H9 (cell line): ENCODE data around the gene COMT. TPM values are rescaled to one million over a fixed set of nuclear protein-coding genes. Genes with fewer than 3 reads are reported as not detected.

ENCODE experiments used
- DNase-seq: peaks from one replicate; pipeline ENCODE4 v3.0.0-alpha.2; 2017
- H2AFZ ChIP-seq: one replicate; pipeline ENCODE4 v1.6.1; 2013; ENCODE audit warnings: mild to moderate bottlenecking, low read length, control low read depth, moderate library complexity
- H2AK5ac ChIP-seq: 2 replicates; pipeline ENCODE4 v1.6.1; 2013; ENCODE audit warnings: low read length, control low read depth, mixed read lengths; ENCODE audit not compliant: insufficient read length
- H2BK120ac ChIP-seq: one replicate; pipeline ENCODE4 v1.6.1; 2013; ENCODE audit warnings: low read depth, mild to moderate bottlenecking, low read length, control low read depth, inconsistent platforms; ENCODE audit not compliant: poor library complexity, severe bottlenecking
- H2BK12ac ChIP-seq: 2 replicates; pipeline ENCODE4 v1.6.1; 2013; ENCODE audit warnings: low read length, control low read depth, mixed read lengths, low read depth; ENCODE audit not compliant: insufficient read length
- H2BK15ac ChIP-seq: 2 replicates; pipeline ENCODE4 v1.6.1; 2013; ENCODE audit warnings: low read depth, low read length, control low read depth
- H2BK20ac ChIP-seq: one replicate; pipeline ENCODE4 v1.6.1; 2013; ENCODE audit warnings: low read depth, mild to moderate bottlenecking, low read length, control low read depth, inconsistent platforms; ENCODE audit not compliant: poor library complexity, severe bottlenecking
- H2BK5ac ChIP-seq: 2 replicates; pipeline ENCODE4 v1.6.1; 2013; ENCODE audit warnings: low read length, control low read depth, mixed read lengths; ENCODE audit not compliant: insufficient read length
- H3K14ac ChIP-seq: 2 replicates; pipeline ENCODE4 v1.6.1; 2013; ENCODE audit warnings: low read length, control low read depth; ENCODE audit not compliant: insufficient read depth
- H3K18ac ChIP-seq: 2 replicates; pipeline ENCODE4 v1.6.1; 2013; ENCODE audit warnings: low read depth, mild to moderate bottlenecking, mixed read lengths, low read length, control low read depth; ENCODE audit not compliant: insufficient read length
- H3K23ac ChIP-seq: 2 replicates; pipeline ENCODE4 v1.6.1; 2013; ENCODE audit warnings: low read length, control low read depth, mixed read lengths, low read depth; ENCODE audit not compliant: insufficient read length
- H3K23me2 ChIP-seq: 2 replicates; pipeline ENCODE4 v1.6.1; 2013; ENCODE audit warnings: low read depth, mild to moderate bottlenecking, mixed read lengths, low read length, control low read depth; ENCODE audit not compliant: insufficient read length, poor library complexity, severe bottlenecking
- H3K27ac ChIP-seq: 2 replicates; pipeline ENCODE4 v1.5.1; 2013; ENCODE audit warnings: low read length, control low read depth, mixed read lengths, low read depth; ENCODE audit not compliant: insufficient read length
- H3K27me3 ChIP-seq: 2 replicates; pipeline ENCODE4 v1.6.1; 2013; ENCODE audit warnings: low read length, control low read depth, inconsistent platforms; ENCODE audit not compliant: insufficient read depth
- H3K4ac ChIP-seq: 2 replicates; pipeline ENCODE4 v1.6.1; 2013; ENCODE audit warnings: low read depth, mild to moderate bottlenecking, control low read depth, inconsistent platforms, low read length, moderate library complexity
- H3K4me1 ChIP-seq: 2 replicates; pipeline ENCODE4 v1.6.1; 2013; ENCODE audit warnings: low read length, control low read depth, inconsistent platforms; ENCODE audit not compliant: insufficient read depth
- H3K4me2 ChIP-seq: 2 replicates; pipeline ENCODE4 v1.6.1; 2013; ENCODE audit warnings: low read length, control low read depth, mixed read lengths; ENCODE audit not compliant: insufficient read length, insufficient read depth
- H3K56ac ChIP-seq: 2 replicates; pipeline ENCODE4 v1.6.1; 2013; ENCODE audit warnings: low read depth, mild to moderate bottlenecking, mixed read lengths, low read length, control low read depth; ENCODE audit not compliant: insufficient read length
- H3K79me1 ChIP-seq: 2 replicates; pipeline ENCODE4 v1.6.1; 2013; ENCODE audit warnings: low read depth, mild to moderate bottlenecking, moderate library complexity, low read length, control low read depth, inconsistent platforms; ENCODE audit not compliant: insufficient read depth, poor library complexity, severe bottlenecking
- H3K79me2 ChIP-seq: 2 replicates; pipeline ENCODE4 v1.6.1; 2013; ENCODE audit warnings: low read length, control low read depth, inconsistent platforms; ENCODE audit not compliant: insufficient read depth
- H3K9ac ChIP-seq: 2 replicates; pipeline ENCODE4 v1.6.1; 2013; ENCODE audit warnings: low read length, control low read depth, mixed read lengths; ENCODE audit not compliant: insufficient read length; ENCODE audit errors: extremely low read depth
- H3K9me3 ChIP-seq: one replicate; pipeline ENCODE4 v1.6.1; 2013; ENCODE audit warnings: low read depth, low read length, inconsistent platforms; ENCODE audit not compliant: control insufficient read depth
- H3T11ph ChIP-seq: one replicate; pipeline ENCODE4 v1.6.1; 2013; ENCODE audit warnings: mild to moderate bottlenecking, low read length, control low read depth, inconsistent platforms
- H4K20me1 ChIP-seq: one replicate; pipeline ENCODE4 v1.6.1; 2013; ENCODE audit not compliant: control insufficient read depth, insufficient read length, insufficient read depth
- H4K5ac ChIP-seq: 2 replicates; pipeline ENCODE4 v1.6.1; 2013; ENCODE audit warnings: low read depth, mild to moderate bottlenecking, mixed read lengths, low read length, control low read depth; ENCODE audit not compliant: insufficient read length
- H4K8ac ChIP-seq: replicated peaks from 2 replicates; pipeline ENCODE4 v1.6.1; 2013; ENCODE audit warnings: low read length, control low read depth, mixed read lengths, low read depth; ENCODE audit not compliant: insufficient read length
- H4K91ac ChIP-seq: 2 replicates; pipeline ENCODE4 v1.6.1; 2013; ENCODE audit warnings: low read depth, mild to moderate bottlenecking, moderate library complexity, mixed read lengths, low read length, control low read depth; ENCODE audit not compliant: insufficient read length
- H3K27ac Mint-ChIP-seq, 3 experiments: 2 replicates in 2 of 3; 3 replicates in 1 of 3; pipeline ENCODE4 v1.8.0; 2020 to 2021; ENCODE audit warnings: mixed read lengths in 3 of 3, mild to moderate bottlenecking in 1 of 3, moderate library complexity in 1 of 3
- H3K27me3 Mint-ChIP-seq: 2 replicates; pipeline ENCODE4 v1.8.0; 2021; ENCODE audit warnings: low read depth, mild to moderate bottlenecking, moderate library complexity, mixed read lengths
- H3K36me3 Mint-ChIP-seq, 3 experiments: 2 replicates in 2 of 3; 3 replicates in 1 of 3; pipeline ENCODE4 v1.8.0; 2020 to 2021; ENCODE audit warnings: low read depth in 3 of 3, mixed read lengths in 3 of 3; ENCODE audit not compliant: insufficient read depth in 1 of 3
- H3K4me1 Mint-ChIP-seq, 2 experiments: 2 replicates each; pipeline ENCODE4 v1.8.0; 2020; ENCODE audit warnings: mixed read lengths in 2 of 2
- H3K4me3 Mint-ChIP-seq, 2 experiments: 2 replicates in 1 of 2; 3 replicates in 1 of 2; pipeline ENCODE4 v1.8.0; 2020 to 2021; ENCODE audit warnings: mild to moderate bottlenecking in 2 of 2, mixed read lengths in 2 of 2, moderate library complexity in 1 of 2
- H3K9me3 Mint-ChIP-seq, 2 experiments: 2 replicates in 1 of 2; 3 replicates in 1 of 2; pipeline ENCODE4 v1.8.0; 2020; ENCODE audit warnings: mild to moderate bottlenecking in 2 of 2, mixed read lengths in 2 of 2, moderate library complexity in 1 of 2
- WGBS: extraction: QIAGEN DNeasy Blood & Tissue Kit; methylation state at CpG from one replicate; pipeline ENCODE4 v1.1.7; 2013; ENCODE audit warnings: missing lambda C conversion rate, low lambda C conversion rate, mixed read lengths; ENCODE audit not compliant: insufficient read length; ENCODE audit errors: extremely low coverage; 5-methylcytosine and 5-hydroxymethylcytosine counted together
- total RNA-seq: library from RNA; stranded (reverse); gene quantifications from 2 replicates; pipeline ENCODE4 v1.2.1, GENCODE V29; 2021
- TF ChIP-seq, protein P1 (sequence below): fragments of 200-600 bp; sonication (generic); conservative IDR thresholded peaks from 3 replicates; pipeline ENCODE4 v1.8.0; 2021; ENCODE audit warnings: antibody characterized with exemption, mild to moderate bottlenecking

COMT gene
- total RNA-seq, 1 experiment from 2014 or later = 42.2 TPM

DNA sequence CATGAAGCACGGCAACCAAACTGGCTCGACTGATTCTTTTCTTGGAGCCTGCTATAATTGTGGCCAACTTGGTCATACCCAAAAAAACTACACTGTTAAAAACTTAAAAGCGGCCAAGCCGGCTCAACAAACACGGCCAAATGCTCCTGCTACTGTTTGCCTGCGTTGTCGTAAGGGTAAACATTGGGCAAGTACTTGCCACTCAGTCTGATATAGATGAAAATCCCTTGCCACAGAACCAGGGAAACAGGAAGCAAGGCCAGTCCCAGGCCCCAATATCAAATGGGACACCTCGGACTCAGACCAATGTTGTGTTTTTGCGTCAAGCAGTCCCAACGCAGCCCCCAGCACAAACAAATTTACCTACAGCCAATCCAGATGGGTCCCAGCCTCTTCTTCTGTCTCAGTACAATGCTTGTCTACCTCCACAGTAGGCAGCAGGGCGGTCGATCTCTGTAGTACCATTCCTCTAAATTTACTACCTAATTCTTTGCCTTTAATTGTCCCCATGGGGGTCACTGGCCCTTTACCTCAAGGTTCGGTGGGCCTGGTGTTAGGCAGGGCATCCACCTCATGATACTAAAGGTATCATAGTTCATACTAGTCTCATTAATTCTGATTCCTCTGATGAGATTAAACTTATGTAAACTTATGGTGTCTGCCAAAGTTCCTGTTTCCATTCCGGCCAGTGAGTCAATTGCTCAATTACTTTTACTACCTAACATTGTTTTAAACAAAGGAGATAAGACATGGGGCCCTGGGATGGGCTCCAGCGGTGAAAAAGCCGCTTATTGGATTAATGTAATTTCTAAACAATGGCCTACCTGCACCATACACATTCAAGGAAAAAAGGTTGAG lies 3.7 kb upstream of the COMT start:
- Histone ChIP-seq H3T11ph (no peak overlapping the region), H4K20me1 (no peaks in the 10 kb centered on the region), H3K23me2 (no peaks in the 10 kb centered on the region), H2BK15ac (no peak overlapping the region), H3K9me3 (no peaks in the 10 kb centered on the region), H3K4me1 (0 out of 2 replicates have a peak, but pooled peaks cover 2% of the 10 kb centered on the region), H2AK5ac (no peak overlapping the region), H3K27ac (no peak overlapping the region), H3K4ac (no peak overlapping the region), H2BK12ac (no peak overlapping the region), H2AFZ (no peak overlapping the region), H3K79me1 (no peaks in the 10 kb centered on the region), H3K56ac (no peak overlapping the region), H3K23ac (no peak overlapping the region), H3K79me2 (no peaks in the 10 kb centered on the region), H2BK20ac (no peak overlapping the region), H2BK120ac (no peak overlapping the region), H3K9ac (no peak overlapping the region), H3K27me3 (no peaks in the 10 kb centered on the region), H3K4me2 (no peak overlapping the region), H2BK5ac (no peak overlapping the region), H4K5ac (no peak overlapping the region), H4K8ac (no peak overlapping the region), H3K14ac (no peak overlapping the region), H4K91ac (no peak overlapping the region), H3K18ac (no peak overlapping the region)
- no CpG with 5 or more reads among the region's 16 CpGs for WGBS
- peaks cover 5% of the 10 kb centered on the region for H3K27me3 Mint-ChIP-seq
- H3K36me3 Mint-ChIP-seq = peaks cover 13 to 27% (median 21%) of the 10 kb centered on the region in 3 experiments
- peaks cover 17 to 21% of the 10 kb centered on the region in 2 experiments for H3K9me3 Mint-ChIP-seq
- TF ChIP-seq, protein P1, sequence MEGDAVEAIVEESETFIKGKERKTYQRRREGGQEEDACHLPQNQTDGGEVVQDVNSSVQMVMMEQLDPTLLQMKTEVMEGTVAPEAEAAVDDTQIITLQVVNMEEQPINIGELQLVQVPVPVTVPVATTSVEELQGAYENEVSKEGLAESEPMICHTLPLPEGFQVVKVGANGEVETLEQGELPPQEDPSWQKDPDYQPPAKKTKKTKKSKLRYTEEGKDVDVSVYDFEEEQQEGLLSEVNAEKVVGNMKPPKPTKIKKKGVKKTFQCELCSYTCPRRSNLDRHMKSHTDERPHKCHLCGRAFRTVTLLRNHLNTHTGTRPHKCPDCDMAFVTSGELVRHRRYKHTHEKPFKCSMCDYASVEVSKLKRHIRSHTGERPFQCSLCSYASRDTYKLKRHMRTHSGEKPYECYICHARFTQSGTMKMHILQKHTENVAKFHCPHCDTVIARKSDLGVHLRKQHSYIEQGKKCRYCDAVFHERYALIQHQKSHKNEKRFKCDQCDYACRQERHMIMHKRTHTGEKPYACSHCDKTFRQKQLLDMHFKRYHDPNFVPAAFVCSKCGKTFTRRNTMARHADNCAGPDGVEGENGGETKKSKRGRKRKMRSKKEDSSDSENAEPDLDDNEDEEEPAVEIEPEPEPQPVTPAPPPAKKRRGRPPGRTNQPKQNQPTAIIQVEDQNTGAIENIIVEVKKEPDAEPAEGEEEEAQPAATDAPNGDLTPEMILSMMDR = no peak
- H3K27ac Mint-ChIP-seq = peak overlapping the region in 1 of 3 experiments; percentile 16; a peak in 2 of 7 replicates
- peaks cover 15 to 17% of the 10 kb centered on the region in 2 experiments for H3K4me1 Mint-ChIP-seq
- H3K4me3 Mint-ChIP-seq = no peak overlapping the region
- no peak for DNase-seq
